Activated CD4-positive, CD25-positive, alpha-beta regulatory T cell treated with anti-CD3 and anti-CD28 coated beads, Interleukin-2, amount 50 U/mL, for 16 hours (primary cell): ENCODE data around the gene HNRNPLL.
"Not testable (repeated sequence)": the region's sequence is repeated elsewhere in the genome, so short reads cannot be mapped to it uniquely, and the experiment has no call there.

ENCODE experiments used
- DNase-seq: peaks from one replicate; pipeline ENCODE4 v3.0.0-alpha.2; 2020; ENCODE audit warnings: low read depth, low spot score

Gene HNRNPLL

GRCh38 chr2:38553554-38553953 lies 49.2 kb downstream of the HNRNPLL start:
- no peak for DNase-seq

GRCh38 chr2:38552259-38552658 lies 50.5 kb downstream of the HNRNPLL start:
- DNase-seq, result no peak

- DNase-seq, result no peak
Observed at GRCh38 chr2:38551746-38552145, 51.0 kb downstream of the HNRNPLL start.

- DNase-seq, result no peak
Observed at GRCh38 chr2:38551171-38551570, 51.6 kb downstream of the HNRNPLL start.

GRCh38 chr2:38549851-38550250 lies 52.9 kb downstream of the HNRNPLL start:
- DNase-seq, result no peak

GRCh38 chr2:38549071-38549704 lies 53.5 kb downstream of the HNRNPLL start:
- DNase-seq, result no peak

- no peak for DNase-seq
Observed at GRCh38 chr2:38547791-38548190, 54.9 kb downstream of the HNRNPLL start.

- no peak for DNase-seq
Observed at GRCh38 chr2:38546585-38546984, 56.1 kb downstream of the HNRNPLL start.

- no peak for DNase-seq
Observed at GRCh38 chr2:38546064-38546463, 56.7 kb downstream of the HNRNPLL start.

- not testable (repeated sequence) for DNase-seq
Observed at GRCh38 chr2:38542248-38542631, 60.5 kb downstream of the HNRNPLL start.

- no peak for DNase-seq
Observed at GRCh38 chr2:38540580-38541286, 62.0 kb downstream of the HNRNPLL start.

GRCh38 chr2:38539086-38539485 lies 63.6 kb downstream of the HNRNPLL start:
- DNase-seq, result no peak

- DNase-seq, result no peak
Observed at GRCh38 chr2:38537937-38538525, 64.7 kb downstream of the HNRNPLL start.

GRCh38 chr2:38537296-38537695 lies 65.4 kb downstream of the HNRNPLL start:
- not testable (repeated sequence) for DNase-seq

GRCh38 chr2:38535744-38536506 lies 66.8 kb downstream of the HNRNPLL start:
- peak; percentile 57 for DNase-seq

GRCh38 chr2:38535404-38535743 lies 67.4 kb downstream of the HNRNPLL start:
- no peak for DNase-seq

GRCh38 chr2:38534746-38535403 lies 67.9 kb downstream of the HNRNPLL start:
- DNase-seq, result no peak

GRCh38 chr2:38533757-38534545 lies 68.8 kb downstream of the HNRNPLL start:
- DNase-seq, result no peak

GRCh38 chr2:38533180-38533579 lies 69.5 kb downstream of the HNRNPLL start:
- no peak for DNase-seq

- no peak for DNase-seq
Observed at GRCh38 chr2:38532366-38532765, 70.4 kb downstream of the HNRNPLL start.

- no peak for DNase-seq
Observed at GRCh38 chr2:38529208-38529607, 73.5 kb downstream of the HNRNPLL start.
